Non-pigmented ciliary epithelial cell (primary cell): ENCODE data around the gene MBD3L4.
"Not testable (repeated sequence)": the region's sequence is repeated elsewhere in the genome, so short reads cannot be mapped to it uniquely, and the experiment has no call there.

ENCODE experiments used
- DNase-seq: peaks from one replicate; pipeline ENCODE4 v3.0.0-alpha.2; 2010; ENCODE audit warnings: low read depth

MBD3L4 gene

GRCh38 chr19:7049021-7049420 is 9.0 kb upstream of the MBD3L4 start, which contains the start of gene MBD3L2:
Gene MBD3L2 (plus strand): TSS chr19:7049321. CDS start chr19:7049374, 53 bp downstream.
- not testable (repeated sequence) for DNase-seq

DNA sequence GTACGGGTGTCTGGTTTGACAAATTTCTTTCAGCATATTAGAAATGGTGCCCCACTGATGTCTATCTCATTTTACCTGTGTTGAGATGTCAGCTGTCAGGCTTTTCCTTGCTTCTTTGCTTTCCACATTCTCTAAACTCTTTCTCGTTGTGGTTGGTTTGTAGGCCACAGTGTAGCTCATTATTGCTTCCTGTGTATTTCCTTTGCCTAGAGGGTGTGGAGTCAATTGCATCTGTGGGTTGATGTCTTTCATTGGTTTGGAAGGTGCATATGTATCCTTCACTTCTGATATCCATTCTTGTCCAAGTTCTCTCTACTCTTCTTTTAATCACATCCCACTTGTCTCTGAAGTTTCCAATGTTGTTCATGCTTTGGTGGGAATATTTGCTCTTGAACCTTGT is 1.6 kb upstream of the MBD3L4 start:
- not testable (repeated sequence) for DNase-seq

DNA sequence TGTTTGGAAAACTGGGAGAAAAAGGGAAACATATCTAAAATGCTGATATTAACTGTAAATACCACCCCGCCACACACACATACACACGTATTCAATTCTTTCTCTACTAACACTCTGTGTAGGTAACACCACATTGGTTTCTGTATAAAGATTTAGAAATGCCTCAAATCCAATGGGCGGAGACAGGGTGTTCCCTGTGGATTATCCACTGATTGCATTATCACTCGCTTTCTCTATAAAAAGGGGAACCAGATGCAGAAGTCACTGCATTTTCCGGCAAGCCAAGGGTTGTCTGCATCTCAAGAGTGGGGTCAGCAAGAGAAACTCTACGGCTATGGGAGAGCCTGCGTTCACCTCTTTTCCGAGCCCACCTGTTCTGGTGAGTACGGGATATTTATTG is 9.7 kb downstream of the MBD3L4 start, which contains the start of gene MBD3L5:
Gene MBD3L5, plus strand, starts transcription at position 301 of the 400 bp plus-strand sequence. Its CDS starts 34 bp downstream, at position 335.
- not testable (repeated sequence) for DNase-seq

DNA sequence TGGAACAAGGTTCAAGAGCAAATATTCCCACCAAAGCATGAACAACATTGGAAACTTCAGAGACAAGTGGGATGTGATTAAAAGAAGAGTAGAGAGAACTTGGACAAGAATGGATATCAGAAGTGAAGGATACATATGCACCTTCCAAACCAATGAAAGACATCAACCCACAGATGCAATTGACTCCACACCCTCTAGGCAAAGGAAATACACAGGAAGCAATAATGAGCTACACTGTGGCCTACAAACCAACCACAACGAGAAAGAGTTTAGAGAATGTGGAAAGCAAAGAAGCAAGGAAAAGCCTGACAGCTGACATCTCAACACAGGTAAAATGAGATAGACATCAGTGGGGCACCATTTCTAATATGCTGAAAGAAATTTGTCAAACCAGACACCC is 11.2 kb downstream of the MBD3L4 start:
- not testable (repeated sequence) for DNase-seq

DNA sequence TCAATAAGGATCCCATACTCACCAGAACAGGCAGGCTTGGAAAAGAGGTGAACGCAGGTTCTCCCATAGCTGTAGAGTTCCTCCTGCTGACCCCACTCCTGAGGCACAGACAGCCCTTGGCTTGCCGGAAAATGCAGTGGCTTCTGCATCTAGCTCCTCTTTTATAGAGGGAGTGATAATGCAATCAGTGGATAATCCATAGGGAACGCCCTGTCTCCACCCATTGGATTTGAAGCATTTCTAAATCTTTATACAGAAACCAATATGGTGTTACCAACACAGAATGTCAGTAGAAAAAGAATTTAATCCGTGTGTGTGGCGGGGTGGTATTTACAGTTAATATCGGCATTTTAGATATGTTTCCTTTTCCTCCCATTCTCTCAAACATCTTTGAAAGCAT is 18.6 kb downstream of the MBD3L4 start, which contains the start of gene MBD3L2B:
Gene MBD3L2B, minus strand, starts transcription at position 101 of the 400 bp plus-strand sequence. Its CDS starts 34 bp downstream, at position 67.
- not testable (repeated sequence) for DNase-seq

GRCh38 chr19:7018828-7019227 is 21.2 kb downstream of the MBD3L4 start:
- DNase-seq, result no peak

DNA sequence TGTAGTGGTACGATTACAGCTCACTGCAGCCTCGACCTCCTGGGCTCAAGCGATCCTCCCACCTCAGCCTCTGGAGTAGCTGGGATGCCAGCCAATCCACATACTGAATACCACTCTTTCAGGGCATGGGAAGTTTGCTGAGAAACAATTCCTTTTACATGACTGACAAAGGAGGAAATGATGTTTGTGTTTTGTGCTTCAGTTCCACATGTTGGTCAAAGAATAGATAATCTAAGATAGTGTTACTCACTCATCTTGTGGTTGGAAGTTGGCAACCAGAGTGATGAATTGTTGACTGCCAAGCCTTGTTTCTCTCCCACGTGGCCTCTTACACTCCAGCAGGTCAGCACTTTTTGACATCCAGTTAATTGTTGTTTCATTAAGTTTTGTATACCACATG is 26.3 kb downstream of the MBD3L4 start:
- no peak for DNase-seq

- no peak for DNase-seq
Measured at GRCh38 chr19:7010722-7011593, 29.0 kb downstream of the MBD3L4 start.

DNA sequence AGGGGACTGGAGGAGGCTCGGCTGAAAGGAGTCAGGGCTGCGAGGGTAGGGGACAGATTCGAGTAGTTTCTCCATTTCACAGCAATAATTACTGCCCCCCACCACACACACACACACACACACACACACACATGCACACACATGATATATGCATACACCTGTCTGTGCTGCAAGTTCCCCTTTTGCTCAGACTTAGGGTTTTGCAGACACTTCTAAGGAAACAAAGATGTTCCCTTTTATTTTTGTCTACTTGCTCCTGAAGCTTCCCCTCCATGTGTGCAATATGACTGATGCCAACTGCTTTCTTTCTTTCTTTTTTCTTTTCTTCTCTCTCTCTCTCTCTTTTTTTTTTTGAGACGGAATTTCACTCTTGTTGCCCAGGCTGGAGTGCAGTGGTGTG is 32.1 kb downstream of the MBD3L4 start:
- no peak for DNase-seq

GRCh38 chr19:7006135-7006704 is 33.8 kb downstream of the MBD3L4 start:
- no peak for DNase-seq

GRCh38 chr19:7004313-7004931 is 35.6 kb downstream of the MBD3L4 start:
- no peak for DNase-seq

DNA sequence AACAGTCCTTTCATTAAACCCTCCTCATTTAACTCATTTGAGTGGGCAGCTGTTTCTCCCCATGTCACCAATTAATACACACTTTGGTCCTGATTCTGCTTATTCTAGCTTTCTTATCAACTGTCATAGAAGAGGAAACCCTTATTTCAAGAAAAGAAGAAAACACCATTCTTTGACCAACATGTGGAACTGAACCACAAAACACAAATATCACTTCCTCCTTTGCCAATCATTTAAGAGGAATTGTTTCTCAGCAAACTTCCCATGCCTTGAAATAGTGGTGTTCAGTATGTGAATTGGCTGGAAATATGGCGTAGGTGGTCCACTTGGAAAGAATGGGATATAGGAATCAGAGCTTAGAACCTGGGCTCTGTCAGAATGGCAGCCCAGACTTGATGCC is 39.2 kb downstream of the MBD3L4 start:
- no peak for DNase-seq

GRCh38 chr19:7000333-7000732 is 39.6 kb downstream of the MBD3L4 start:
- DNase-seq, result no peak

- no peak for DNase-seq
Measured at GRCh38 chr19:6999933-7000332, 40.0 kb downstream of the MBD3L4 start.

DNA sequence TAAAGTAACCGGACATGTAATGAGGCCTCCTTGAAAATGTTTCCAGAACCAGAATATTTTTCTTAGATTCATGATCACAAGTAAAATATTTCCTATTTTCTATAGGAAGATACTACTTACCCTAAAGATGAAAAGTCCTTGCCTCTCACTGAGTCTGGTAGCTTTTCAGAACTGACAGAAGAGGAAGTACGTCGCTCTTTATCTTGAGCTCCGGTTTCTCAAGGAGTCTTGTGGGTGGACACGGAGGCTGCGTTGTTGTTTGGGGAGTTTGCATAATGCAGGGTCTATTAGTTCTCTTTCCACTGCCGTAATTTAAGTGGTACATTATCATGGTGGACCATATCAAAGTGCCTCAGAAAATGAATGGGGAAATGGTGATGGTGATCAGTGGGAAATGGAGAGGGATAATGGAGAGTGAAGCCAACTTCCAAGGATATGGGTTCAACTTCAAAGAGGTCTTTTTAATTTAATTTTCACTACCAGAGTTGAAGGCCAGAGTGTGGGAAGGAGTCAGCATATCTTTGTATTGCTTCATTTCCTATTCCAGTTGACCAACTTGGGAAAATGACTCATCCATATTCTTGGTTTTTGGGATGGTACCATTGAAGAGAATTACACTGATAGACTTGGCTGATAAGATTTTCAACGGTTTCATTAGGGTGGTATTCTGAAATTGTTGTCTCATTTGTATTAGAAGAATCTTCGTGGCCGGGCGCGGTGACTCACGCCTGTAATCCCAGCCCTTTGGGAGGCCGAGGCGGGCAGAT is 42.1 kb downstream of the MBD3L4 start:
- no peak for DNase-seq

DNA sequence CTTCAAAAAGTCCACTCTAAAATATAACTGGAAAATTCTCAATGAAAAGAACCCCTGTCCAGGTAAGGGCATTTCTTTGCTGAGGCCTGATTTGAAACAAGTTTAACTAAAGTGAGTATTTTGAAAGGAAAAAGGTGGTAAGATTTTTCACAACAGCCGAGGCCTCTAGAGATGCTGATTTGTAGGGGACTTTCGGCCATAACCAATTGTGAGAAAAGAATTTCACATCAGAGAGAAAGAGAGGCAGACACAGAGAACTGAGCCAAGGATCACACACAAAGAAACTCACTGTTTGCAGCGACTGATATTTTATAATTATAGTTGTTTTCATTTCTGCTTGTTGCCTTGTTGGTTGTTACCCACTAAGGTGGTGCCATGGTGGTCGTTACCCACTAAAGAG is 43.2 kb downstream of the MBD3L4 start:
- no peak for DNase-seq

DNA sequence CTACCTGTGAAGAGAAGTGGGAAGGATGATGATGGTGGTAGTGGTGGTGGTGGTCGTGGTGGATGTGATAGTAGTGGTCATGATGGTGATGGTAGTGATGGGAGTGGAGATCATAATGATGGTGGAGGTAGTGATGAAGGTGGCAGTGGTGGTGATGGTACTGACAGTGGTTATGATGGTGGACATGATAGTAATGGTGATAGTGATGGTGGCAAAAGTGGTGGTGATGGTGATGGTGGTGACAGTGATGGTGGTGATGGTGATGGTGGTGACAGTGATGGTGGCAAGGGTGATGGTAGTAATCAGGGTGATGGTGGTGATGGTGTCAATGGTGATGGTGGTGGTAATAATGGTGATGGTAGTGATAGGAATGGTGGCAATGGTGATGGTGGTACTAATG is 44.9 kb downstream of the MBD3L4 start:
- DNase-seq, result no peak

DNA sequence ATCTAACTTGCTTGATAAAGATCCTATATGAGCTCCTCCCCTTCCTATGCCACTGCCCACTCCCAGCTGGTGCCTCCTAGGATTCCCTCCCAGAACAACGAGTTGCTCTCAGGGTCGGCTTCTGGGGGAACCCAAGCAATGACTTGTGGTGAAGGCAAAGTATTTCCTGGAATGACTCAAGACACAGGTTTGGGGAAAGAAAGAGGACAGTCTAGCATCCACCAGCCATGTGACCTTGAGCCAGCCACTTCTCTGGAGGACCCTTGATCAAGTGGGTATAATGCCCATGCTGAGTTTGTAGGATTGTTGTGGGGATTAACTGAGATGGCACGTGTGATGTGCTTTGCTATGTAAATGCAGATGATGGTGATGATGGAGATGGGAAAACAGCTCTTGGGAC is 51.7 kb downstream of the MBD3L4 start:
- DNase-seq, result no peak

- DNase-seq, result no peak
Measured at GRCh38 chr19:6987850-6988249, 52.1 kb downstream of the MBD3L4 start.
